Measurements from ENCODE around the gene GDPD1.
"Not testable (repeated sequence)": the region's sequence is repeated elsewhere in the genome, so short reads cannot be mapped to it uniquely, and the experiment has no call there.

The GDPD1 gene

DNA sequence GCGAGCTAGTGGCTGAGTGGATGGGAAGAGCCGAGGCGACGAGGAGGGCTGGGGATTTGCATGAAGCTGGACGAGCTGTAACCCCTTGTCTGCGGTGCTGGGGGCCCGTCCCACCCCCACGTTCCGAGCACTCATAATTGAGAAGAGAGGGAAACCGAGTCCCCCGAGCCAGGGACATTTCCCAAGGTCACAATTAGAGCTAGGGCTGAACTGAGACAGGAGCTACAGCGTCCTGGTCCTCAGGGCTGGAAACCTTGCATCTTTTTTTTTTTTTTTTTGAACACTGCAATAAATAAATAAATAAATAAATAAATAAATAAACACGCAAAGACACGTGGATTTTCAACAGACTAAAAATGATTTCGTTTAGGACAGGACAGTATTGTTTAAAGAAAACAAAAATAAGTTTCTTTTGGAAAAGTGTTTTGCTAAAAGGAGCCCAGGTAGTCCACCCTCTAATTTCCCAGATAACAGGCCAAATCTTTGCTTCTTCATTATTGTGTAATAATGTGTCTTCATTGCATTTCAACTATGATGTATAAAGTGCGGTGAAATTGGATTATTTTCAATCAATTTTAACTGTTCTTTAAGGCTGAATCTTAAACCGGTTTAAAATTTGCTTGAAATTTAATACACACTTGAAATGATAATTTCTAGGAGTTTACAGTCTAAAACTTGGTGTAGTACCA lies 992 bp downstream of the GDPD1 start:
- Histone ChIP-seq H3K4me3 (ENCODE audit: low read length) (peak overlapping the region; percentile 97), H3K9me3 (ENCODE audit: control insufficient read depth, insufficient read depth, low read length) (no peaks in the 10 kb centered on the region), H3K27me3 (ENCODE audit: control insufficient read depth, low read length) (0 out of 2 replicates have a peak, but pooled peaks cover 3% of the 10 kb centered on the region), H3K9me2 (replicated peaks; ENCODE audit: control insufficient read depth, low read length) (no peaks in the 10 kb centered on the region), H4K20me1 (ENCODE audit: control insufficient read depth, insufficient read depth, low read depth, low read length) (no peaks in the 10 kb centered on the region), H3K79me2 (ENCODE audit: control insufficient read depth, low read length) (no peaks in the 10 kb centered on the region), H3K36me3 (ENCODE audit: control insufficient read depth, low read length) (no peaks in the 10 kb centered on the region), H3F3A (ENCODE audit: control insufficient read depth, insufficient read depth) (peaks cover 5% of the 10 kb centered on the region; the same call in 1 of the 2 replicates), H3K4me2 (ENCODE audit: low read length) (peak overlapping the region; percentile 96), H3K27ac (ENCODE audit: low read depth, low read length) (peak overlapping the region; percentile 58), H3K4me1 (ENCODE audit: control insufficient read depth, low read length) (peaks cover 13% of the 10 kb centered on the region)
- TF ChIP-seq EZH2phosphoT487 (IDR thresholded peaks at IDR 0.05; ENCODE audit: borderline replicate concordance, low read length), result no peak
- TF ChIP-seq, protein P1, sequence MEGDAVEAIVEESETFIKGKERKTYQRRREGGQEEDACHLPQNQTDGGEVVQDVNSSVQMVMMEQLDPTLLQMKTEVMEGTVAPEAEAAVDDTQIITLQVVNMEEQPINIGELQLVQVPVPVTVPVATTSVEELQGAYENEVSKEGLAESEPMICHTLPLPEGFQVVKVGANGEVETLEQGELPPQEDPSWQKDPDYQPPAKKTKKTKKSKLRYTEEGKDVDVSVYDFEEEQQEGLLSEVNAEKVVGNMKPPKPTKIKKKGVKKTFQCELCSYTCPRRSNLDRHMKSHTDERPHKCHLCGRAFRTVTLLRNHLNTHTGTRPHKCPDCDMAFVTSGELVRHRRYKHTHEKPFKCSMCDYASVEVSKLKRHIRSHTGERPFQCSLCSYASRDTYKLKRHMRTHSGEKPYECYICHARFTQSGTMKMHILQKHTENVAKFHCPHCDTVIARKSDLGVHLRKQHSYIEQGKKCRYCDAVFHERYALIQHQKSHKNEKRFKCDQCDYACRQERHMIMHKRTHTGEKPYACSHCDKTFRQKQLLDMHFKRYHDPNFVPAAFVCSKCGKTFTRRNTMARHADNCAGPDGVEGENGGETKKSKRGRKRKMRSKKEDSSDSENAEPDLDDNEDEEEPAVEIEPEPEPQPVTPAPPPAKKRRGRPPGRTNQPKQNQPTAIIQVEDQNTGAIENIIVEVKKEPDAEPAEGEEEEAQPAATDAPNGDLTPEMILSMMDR (IDR thresholded peaks at IDR 0.05; ENCODE audit: low read depth, low read length, poor library complexity, severe bottlenecking), result no peak

DNA sequence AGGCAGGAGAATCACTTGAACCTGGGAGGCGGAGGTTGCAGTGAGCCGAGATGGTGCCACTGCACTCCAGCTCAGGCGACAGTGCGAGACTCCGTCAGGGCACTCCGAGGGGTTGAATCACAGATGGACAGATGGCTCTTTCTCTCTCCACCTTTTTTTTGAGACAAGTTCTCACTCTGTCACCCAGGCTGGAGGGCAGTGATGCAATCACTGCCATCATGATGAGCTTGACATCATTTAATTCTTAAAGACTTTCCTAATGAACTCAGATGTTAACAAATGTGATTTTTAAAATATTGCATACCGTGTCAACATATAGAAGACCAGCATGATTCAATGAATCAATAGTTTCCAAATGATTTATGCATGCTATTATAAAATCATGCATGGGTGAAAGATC lies 3.5 kb downstream of the GDPD1 start:
- Histone ChIP-seq H3K4me2 (ENCODE audit: low read length) (no peak overlapping the region), H3F3A (ENCODE audit: control insufficient read depth, insufficient read depth) (peaks cover 5% of the 10 kb centered on the region; the same call in 1 of the 2 replicates), H3K27me3 (ENCODE audit: control insufficient read depth, low read length) (0 out of 2 replicates have a peak, but pooled peaks cover 3% of the 10 kb centered on the region), H3K4me3 (ENCODE audit: low read length) (no peak overlapping the region), H3K79me2 (ENCODE audit: control insufficient read depth, low read length) (no peaks in the 10 kb centered on the region), H3K9me2 (replicated peaks; ENCODE audit: control insufficient read depth, low read length) (no peaks in the 10 kb centered on the region), H4K20me1 (ENCODE audit: control insufficient read depth, insufficient read depth, low read depth, low read length) (no peaks in the 10 kb centered on the region), H3K4me1 (ENCODE audit: control insufficient read depth, low read length) (peaks cover 13% of the 10 kb centered on the region), H3K27ac (ENCODE audit: low read depth, low read length) (no peak overlapping the region), H3K9me3 (ENCODE audit: control insufficient read depth, insufficient read depth, low read length) (no peaks in the 10 kb centered on the region), H3K36me3 (ENCODE audit: control insufficient read depth, low read length) (no peaks in the 10 kb centered on the region)
- TF ChIP-seq, protein P1 (IDR thresholded peaks at IDR 0.05; ENCODE audit: low read depth, low read length, poor library complexity, severe bottlenecking), result no peak
- no peak for TF ChIP-seq EZH2phosphoT487 (IDR thresholded peaks at IDR 0.05; ENCODE audit: borderline replicate concordance, low read length)

DNA sequence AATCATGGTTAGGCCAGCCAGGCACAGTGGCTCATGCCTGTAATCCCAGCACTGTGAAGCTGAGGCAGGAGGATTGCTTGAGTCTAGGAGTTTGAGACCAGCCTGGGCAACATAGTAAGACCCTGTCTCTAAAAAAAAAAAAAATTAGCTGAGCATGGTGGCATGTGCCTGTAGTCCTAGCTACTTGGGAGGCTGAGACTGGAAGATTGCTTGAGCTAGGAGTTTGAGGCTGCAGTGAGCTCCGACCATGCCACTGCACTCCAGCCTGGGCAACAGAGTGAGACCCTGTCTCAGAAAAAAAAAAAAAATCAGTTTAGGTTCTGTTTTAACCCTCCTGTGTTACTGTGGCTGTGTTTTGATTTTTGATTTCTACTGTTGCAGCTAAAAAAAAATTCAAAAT lies 8.3 kb downstream of the GDPD1 start:
- not testable (repeated sequence) for H3K4me2 ChIP-seq (ENCODE audit: low read length); H3K9me2 ChIP-seq (replicated peaks; ENCODE audit: control insufficient read depth, low read length); H3F3A ChIP-seq (ENCODE audit: control insufficient read depth, insufficient read depth); H3K36me3 ChIP-seq (ENCODE audit: control insufficient read depth, low read length); H3K27ac ChIP-seq (ENCODE audit: low read depth, low read length); H3K4me1 ChIP-seq (ENCODE audit: control insufficient read depth, low read length); H4K20me1 ChIP-seq (ENCODE audit: control insufficient read depth, insufficient read depth, low read depth, low read length); H3K9me3 ChIP-seq (ENCODE audit: control insufficient read depth, insufficient read depth, low read length); H3K4me3 ChIP-seq (ENCODE audit: low read length); H3K79me2 ChIP-seq (ENCODE audit: control insufficient read depth, low read length); H3K27me3 ChIP-seq (ENCODE audit: control insufficient read depth, low read length)

DNA sequence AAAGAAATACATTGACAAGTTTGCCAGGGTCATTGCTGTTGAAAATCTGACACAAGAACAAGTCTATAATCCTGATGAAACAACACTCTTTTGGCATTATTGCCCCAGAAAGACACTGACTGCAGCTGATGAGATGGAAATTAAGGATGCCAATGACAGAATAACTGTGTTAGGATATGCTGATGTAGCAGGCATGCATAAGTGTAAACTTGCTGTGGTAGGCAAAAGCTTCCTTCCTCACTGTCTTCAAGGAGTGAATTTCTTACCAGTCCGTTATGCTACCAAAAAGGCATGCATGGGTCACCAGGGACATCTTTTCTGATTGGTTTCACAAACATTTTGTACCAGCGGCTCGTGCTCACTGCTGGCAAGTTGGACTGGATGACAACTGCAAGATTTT lies 10.5 kb downstream of the GDPD1 start:
- Histone ChIP-seq H3F3A (ENCODE audit: control insufficient read depth, insufficient read depth) (no peaks in the 10 kb centered on the region), H3K36me3 (ENCODE audit: control insufficient read depth, low read length) (no peaks in the 10 kb centered on the region), H3K4me3 (ENCODE audit: low read length) (no peak overlapping the region), H3K79me2 (ENCODE audit: control insufficient read depth, low read length) (no peaks in the 10 kb centered on the region), H3K9me2 (replicated peaks; ENCODE audit: control insufficient read depth, low read length) (no peaks in the 10 kb centered on the region), H3K9me3 (ENCODE audit: control insufficient read depth, insufficient read depth, low read length) (no peaks in the 10 kb centered on the region), H3K27me3 (ENCODE audit: control insufficient read depth, low read length) (no peaks in the 10 kb centered on the region), H3K4me1 (ENCODE audit: control insufficient read depth, low read length) (no peaks in the 10 kb centered on the region), H4K20me1 (ENCODE audit: control insufficient read depth, insufficient read depth, low read depth, low read length) (no peaks in the 10 kb centered on the region), H3K27ac (ENCODE audit: low read depth, low read length) (no peak overlapping the region), H3K4me2 (ENCODE audit: low read length) (no peak overlapping the region)
- TF ChIP-seq, protein P1 (IDR thresholded peaks at IDR 0.05; ENCODE audit: low read depth, low read length, poor library complexity, severe bottlenecking), result no peak
- no peak for TF ChIP-seq EZH2phosphoT487 (IDR thresholded peaks at IDR 0.05; ENCODE audit: borderline replicate concordance, low read length)

All from DOHH2 (cell line).